Measurements from ENCODE around the gene MARCHF2.
A peak's percentile ranks its signal among the peaks of the same experiment; 100 is the strongest.

DNA sequence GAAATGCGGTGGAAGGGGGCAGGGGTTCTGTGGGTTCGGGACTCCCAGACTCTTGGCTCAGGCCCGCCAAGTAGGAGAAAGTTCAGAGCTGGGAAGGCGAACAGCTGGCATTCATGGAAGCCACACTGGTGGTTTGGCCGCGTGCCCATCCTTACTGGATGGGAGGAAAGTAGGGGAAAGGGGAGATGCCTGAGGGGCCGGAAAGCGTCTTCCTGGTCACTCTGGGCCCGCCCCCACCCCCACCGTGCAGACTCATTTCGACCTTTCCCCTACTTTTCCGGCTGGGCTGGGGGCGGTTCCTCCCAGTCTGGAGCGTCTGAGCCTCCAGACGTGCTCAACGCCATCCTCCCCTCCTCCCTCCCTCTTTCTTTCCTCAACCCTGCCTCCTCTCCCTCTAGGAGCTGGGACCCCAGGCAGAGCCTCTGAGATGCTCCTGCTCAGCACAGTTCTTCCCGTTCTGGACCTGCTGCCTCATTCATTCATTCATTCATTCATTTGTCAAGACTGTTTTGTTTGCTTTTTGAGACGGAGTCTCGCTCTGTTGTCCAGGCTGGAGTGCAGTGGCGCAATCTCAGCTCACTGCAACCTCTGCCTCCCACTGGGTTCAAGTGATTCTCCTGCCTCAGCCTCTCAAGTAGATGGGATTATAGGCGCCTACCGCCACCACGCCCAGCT, 45.6 kb upstream of the MARCHF2 start:
- TF ChIP-seq POLR2AphosphoS5 (IDR thresholded peaks at IDR 0.05): peak in 3 of 4 donors; percentile 45 to 81 (median 72)
- TF ChIP-seq, protein P1, sequence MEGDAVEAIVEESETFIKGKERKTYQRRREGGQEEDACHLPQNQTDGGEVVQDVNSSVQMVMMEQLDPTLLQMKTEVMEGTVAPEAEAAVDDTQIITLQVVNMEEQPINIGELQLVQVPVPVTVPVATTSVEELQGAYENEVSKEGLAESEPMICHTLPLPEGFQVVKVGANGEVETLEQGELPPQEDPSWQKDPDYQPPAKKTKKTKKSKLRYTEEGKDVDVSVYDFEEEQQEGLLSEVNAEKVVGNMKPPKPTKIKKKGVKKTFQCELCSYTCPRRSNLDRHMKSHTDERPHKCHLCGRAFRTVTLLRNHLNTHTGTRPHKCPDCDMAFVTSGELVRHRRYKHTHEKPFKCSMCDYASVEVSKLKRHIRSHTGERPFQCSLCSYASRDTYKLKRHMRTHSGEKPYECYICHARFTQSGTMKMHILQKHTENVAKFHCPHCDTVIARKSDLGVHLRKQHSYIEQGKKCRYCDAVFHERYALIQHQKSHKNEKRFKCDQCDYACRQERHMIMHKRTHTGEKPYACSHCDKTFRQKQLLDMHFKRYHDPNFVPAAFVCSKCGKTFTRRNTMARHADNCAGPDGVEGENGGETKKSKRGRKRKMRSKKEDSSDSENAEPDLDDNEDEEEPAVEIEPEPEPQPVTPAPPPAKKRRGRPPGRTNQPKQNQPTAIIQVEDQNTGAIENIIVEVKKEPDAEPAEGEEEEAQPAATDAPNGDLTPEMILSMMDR (IDR thresholded peaks at IDR 0.05): no peak
